ELR (cell line): Measurements from ENCODE around the gene C15orf39.
A peak's percentile ranks its signal among the peaks of the same experiment; 100 is the strongest.
"Not testable (repeated sequence)": the region's sequence is repeated elsewhere in the genome, so short reads cannot be mapped to it uniquely, and the experiment has no call there.

Experiments used
- DNase-seq: peaks from one replicate; pipeline ENCODE4 v3.0.0-alpha.2; 2015; ENCODE audit warnings: low read depth

The C15orf39 gene

GRCh38 chr15:75231836-75232235, 30.2 kb downstream of the C15orf39 start:
- no peak for DNase-seq

DNA sequence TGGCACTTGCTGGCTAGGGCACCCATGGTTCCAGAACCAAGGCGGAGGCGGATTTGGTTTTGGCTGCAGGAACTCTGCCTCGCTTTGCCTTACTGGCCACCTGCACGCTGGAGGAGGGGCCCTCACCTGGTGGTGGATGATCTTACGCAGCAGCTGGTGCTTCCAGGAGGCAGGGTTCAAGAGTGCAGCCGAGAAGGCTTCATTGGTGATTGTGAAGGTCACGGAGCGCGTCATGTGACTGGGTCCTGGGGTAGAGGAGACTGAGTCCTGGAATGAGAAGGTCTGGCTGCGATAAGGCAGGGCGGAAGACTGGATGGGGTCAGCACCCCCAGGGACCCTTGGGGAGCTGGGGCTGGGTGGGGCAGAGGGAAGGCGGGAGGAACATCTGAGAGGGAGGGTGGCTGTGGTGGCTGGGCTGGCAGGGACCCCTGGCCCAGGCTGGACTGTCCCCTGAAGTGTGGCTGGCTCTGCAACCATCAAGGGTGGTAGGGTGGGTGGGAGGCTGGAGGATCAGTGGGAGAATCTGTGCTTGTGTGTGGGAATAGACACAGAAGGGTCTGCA, 30.7 kb downstream of the C15orf39 start:
- no peak for DNase-seq

GRCh38 chr15:75232826-75233503, 31.3 kb downstream of the C15orf39 start:
- no peak for DNase-seq

DNA sequence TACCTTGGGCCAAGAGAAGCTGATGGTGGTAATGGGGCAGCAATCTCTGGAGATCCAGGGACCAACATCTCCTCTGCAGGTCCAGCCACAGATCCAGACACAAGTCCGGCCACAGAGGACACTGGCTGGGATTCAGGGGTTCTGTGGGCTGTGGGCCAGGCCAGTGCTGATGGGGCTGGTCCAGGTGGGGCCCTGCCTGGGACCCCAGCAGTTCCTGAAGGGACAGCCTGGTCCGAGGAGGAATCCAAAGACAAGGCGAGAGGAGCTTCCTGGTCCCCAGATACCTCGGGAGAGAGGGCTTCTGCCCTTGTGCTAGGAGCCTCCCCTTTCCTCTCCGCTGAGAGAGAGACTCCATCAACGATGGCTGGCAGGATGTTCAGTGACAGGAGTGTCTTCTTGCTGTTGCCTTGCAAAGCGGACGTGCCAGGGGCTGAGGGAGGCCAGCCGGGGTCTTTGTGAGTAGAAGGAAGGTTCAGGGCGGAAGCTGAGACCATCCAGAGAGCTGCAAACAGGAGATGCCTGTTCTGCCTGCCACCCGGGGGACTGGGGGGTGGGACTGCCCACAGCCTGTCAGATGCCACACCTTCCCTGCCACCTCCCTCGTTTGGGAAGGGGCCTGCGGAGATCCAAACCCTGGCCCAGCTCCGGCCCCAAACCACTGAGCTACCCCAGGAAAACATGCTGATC, 32.0 kb downstream of the C15orf39 start:
- DNase-seq, result no peak

DNA sequence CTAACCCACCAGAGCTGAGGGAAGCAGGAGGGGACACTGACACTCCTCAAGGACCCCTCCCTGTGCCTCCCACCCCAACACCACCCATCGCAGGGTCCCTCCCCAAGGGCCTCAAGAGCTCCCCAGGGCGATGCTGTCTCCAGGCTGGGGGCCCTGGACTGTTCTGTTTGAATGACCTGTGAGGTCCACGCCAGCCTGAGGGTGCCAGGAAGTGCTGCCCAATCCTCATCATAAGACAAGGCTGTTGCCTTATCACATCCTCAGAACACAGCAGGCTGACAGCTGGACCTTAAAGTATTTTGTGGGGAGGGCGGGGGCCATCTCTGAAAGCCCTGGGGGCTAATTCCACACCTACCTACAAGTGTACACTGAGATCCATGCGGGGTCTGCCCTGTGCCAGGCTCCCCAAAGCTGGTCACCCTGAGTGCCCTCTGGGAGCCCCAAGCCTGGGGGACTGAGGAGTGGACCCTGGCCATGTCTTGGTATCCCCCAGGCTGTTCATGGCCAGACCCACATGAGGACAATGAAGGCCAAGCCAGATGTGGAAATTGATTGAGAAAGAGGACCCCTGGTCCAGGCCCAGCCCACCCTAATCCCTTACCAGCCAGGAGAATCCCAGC, 32.6 kb downstream of the C15orf39 start:
- DNase-seq, result no peak

- DNase-seq, result no peak
These were observed 33.5 kb downstream of the C15orf39 start for GRCh38 chr15:75235051-75235673.

GRCh38 chr15:75235760-75236729, 34.4 kb downstream of the C15orf39 start:
- no peak for DNase-seq

GRCh38 chr15:75237316-75237982, 35.8 kb downstream of the C15orf39 start:
- no peak for DNase-seq

GRCh38 chr15:75238150-75238549, 36.5 kb downstream of the C15orf39 start:
- DNase-seq, result no peak

- DNase-seq, result not testable (repeated sequence)
These were observed 44.1 kb downstream of the C15orf39 start for GRCh38 chr15:75245741-75246140.

DNA sequence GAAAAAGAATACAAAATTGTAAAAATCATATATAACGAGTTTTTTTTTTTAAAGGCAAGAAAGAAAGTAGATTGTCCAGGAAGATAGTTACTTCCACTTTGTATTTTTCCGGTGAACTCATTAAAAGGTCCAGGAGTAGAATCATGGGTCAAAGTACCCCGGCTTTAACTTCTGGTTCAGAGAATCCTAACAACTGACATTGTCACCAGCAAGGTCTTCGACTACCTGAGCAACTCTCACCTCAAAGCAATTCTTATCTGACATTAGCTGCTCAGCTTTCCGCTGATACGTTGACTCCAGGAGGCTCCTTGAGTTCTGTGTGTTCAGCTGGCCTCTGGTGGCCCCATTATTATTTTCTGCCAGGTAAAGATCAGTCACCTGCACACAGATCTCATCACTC, 47.3 kb downstream of the C15orf39 start:
- not testable (repeated sequence) for DNase-seq

GRCh38 chr15:75249726-75250125, 48.0 kb downstream of the C15orf39 start:
- no peak for DNase-seq

DNA sequence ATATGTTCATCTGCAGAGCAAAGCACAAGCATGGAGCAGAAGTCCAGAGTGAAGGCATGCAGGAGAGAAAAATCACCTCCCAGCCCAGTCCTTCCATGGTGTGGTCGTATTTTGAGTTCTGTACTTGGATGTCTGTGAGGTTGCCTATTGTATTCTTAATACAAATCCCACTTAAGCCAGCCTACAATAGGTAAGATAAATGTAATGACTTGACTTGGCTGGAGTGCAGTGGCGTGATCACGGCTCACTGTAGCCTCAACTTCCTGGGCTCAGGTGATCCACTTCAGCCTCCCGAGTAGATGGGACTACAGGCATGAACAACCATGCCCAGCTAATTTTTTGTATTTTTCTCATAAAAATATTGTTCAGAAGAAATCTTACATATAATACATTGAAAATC, 49.7 kb downstream of the C15orf39 start:
- DNase-seq, result not testable (repeated sequence)

- DNase-seq, result peak; percentile 14
These were observed 50.6 kb downstream of the C15orf39 start for GRCh38 chr15:75252285-75252684.

- not testable (repeated sequence) for DNase-seq
These were observed 56.4 kb downstream of the C15orf39 start, which contains the start of gene GOLGA6C for GRCh38 chr15:75258034-75258433. Gene GOLGA6C, plus strand, starts transcription at chr15:75258334. Its CDS starts 265 bp downstream, at chr15:75258599.

DNA sequence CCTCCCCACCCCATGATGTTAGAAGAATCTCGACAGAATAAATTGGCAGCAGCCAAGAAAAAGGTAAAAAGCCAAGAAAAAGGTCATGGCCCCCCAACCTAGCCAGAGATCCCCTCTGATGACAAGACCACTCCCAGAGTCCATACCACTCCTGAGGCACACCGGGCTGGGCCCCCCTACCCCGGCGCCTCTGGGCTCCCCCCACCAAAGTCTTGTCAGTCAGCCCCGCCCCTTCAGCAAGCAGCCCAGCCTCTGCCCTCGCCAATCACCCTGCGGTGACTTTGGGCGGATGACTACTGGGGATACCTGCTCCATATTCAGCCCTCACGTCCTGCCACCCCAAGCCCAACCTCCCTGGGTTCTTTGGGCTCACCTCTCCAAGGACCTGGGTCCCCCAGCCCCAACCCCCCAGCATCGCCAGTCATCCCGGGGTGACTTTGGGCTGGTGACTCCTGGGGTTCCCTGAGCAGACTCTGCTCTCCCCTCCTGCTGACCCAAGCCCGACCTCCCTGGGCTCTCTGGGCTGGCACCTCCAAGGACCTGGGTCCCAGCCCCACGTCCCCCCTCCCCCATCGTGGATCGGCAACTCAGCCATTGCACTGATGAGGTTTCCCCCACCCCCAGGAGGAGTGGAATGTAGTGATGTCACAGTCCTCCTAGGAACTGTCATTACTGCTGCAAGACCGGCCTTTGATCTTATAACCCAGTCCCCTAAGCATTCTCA, 57.1 kb downstream of the C15orf39 start:
- not testable (repeated sequence) for DNase-seq

- not testable (repeated sequence) for DNase-seq
These were observed 58.2 kb downstream of the C15orf39 start for GRCh38 chr15:75259873-75260272.
